GM23338 (cell line): ENCODE measurements around the gene ASS1.

Source experiments
- CREB1 ChIP-seq: fragments of 250-450 bp; sonication (Bioruptor Pico); IDR thresholded peaks from 2 replicates; pipeline ENCODE4 v1.5.0; 2020; ENCODE audit warnings: low read depth, mild to moderate bottlenecking, moderate library complexity
- CTCF ChIP-seq, 2 experiments: fragments of 200-600 bp in 1 of 2; sonication (generic) in 1 of 2; conservative IDR thresholded peaks; 2 replicates each; pipeline versions ENCODE4 v1.5.1 to v1.6.1; 2016 to 2017; ENCODE audit warnings: antibody characterized with exemption in 2 of 2, low read depth in 2 of 2, mild to moderate bottlenecking in 2 of 2, moderate library complexity in 1 of 2
- EZH2 ChIP-seq: fragments of 200-600 bp; sonication (generic); IDR thresholded peaks from one replicate; pipeline ENCODE4 v1.8.0; 2017; ENCODE audit warnings: antibody characterized with exemption, mild to moderate bottlenecking, low read depth; ENCODE audit not compliant: unreplicated experiment
- EZH2phosphoT487 ChIP-seq: fragments of 200-600 bp; sonication (generic); IDR thresholded peaks from one replicate; pipeline ENCODE4 v1.8.1; 2018; ENCODE audit warnings: antibody characterized with exemption; ENCODE audit not compliant: unreplicated experiment
- POLR2AphosphoS5 ChIP-seq: IDR thresholded peaks from 2 replicates; pipeline ENCODE4 v1.6.1; 2016; ENCODE audit warnings: antibody characterized with exemption, low read depth
- REST ChIP-seq: IDR thresholded peaks from one replicate; pipeline ENCODE4 v1.6.1; 2018; ENCODE audit warnings: antibody characterized with exemption; ENCODE audit not compliant: unreplicated experiment
- STAT1 ChIP-seq: IDR thresholded peaks from one replicate; pipeline ENCODE4 v1.6.1; 2016; ENCODE audit warnings: antibody characterized with exemption; ENCODE audit not compliant: unreplicated experiment
- ZNF114 ChIP-seq: fragments of 250-450 bp; sonication (Bioruptor Pico); IDR thresholded peaks from 2 replicates; pipeline ENCODE4 v1.5.0; 2020; ENCODE audit warnings: mild to moderate bottlenecking, moderate library complexity
- ZNF331 ChIP-seq: fragments of 250-450 bp; sonication (Bioruptor Pico); IDR thresholded peaks from 2 replicates; pipeline ENCODE4 v1.5.0; 2020; ENCODE audit warnings: low read depth, mild to moderate bottlenecking, moderate library complexity

- TF ChIP-seq REST (no peak), EZH2 (no peak), POLR2AphosphoS5 (no peak), EZH2phosphoT487 (no peak), CTCF (conservative IDR thresholded peaks at IDR 0.05; ENCODE audit: low read depth in 2 of 2) (no peak), STAT1 (no peak), CREB1 (CRISPR knock-in tag) (no peak), ZNF114 (CRISPR knock-in tag) (no peak), ZNF331 (CRISPR knock-in tag) (no peak)
Measured at GRCh38 chr9:130427326-130427725, 17.4 kb upstream of the ASS1 start.
